SK-N-SH (cell line): ENCODE measurements around the gene PARVB. TPM values are rescaled to one million over a fixed set of nuclear protein-coding genes. Genes with fewer than 3 reads are reported as not detected.
A peak's percentile ranks its signal among the peaks of the same experiment; 100 is the strongest.

ENCODE experiments used
- CTCF ChIA-PET: fragments of 300-600, 350-600 bp; formaldehyde crosslinking; extraction: SDS; loops from one replicate; lab custom pipeline; 2021; lab: Yijun Ruan, JAX
- POLR2A ChIA-PET: fragments of 350-600 bp; sonication (Branson Sonifier 250); formaldehyde crosslinking; extraction: SDS; loops from one replicate; lab custom pipeline; 2020; ENCODE audit warnings: antibody characterized with exemption, inconsistent platforms; lab: Yijun Ruan, JAX
- DNase-seq: peaks from one replicate; pipeline ENCODE4 v3.0.0; 2012
- H2AFZ ChIP-seq: fragments of 200-600 bp; sonication (generic); 2 replicates; pipeline ENCODE4 v1.8.1; 2016; ENCODE audit warnings: antibody characterized with exemption, mild to moderate bottlenecking, low read depth
- H3F3A ChIP-seq: fragments of 200-600 bp; sonication (generic); replicated peaks from 2 replicates; pipeline ENCODE3; 2016; ENCODE audit warnings: antibody characterized with exemption, mild to moderate bottlenecking; ENCODE audit not compliant: insufficient read depth
- H3K27ac ChIP-seq, 2 experiments: fragments of 200-500 bp in 1 of 2; fragments of 200-600 bp in 1 of 2; sonication (Bioruptor generic) in 1 of 2; sonication (generic), shearing (Covaris generic) in 1 of 2; 2 replicates each; pipeline versions ENCODE4 v1.5.1 to v1.6.1; 2014 to 2016; ENCODE audit warnings: low read depth in 2 of 2, inconsistent platforms in 1 of 2, low read length in 1 of 2, mild to moderate bottlenecking in 1 of 2, mixed read lengths in 1 of 2
- H3K27me3 ChIP-seq: fragments of 200-600 bp; sonication (generic), shearing (Covaris generic); 2 replicates; pipeline ENCODE4 v1.6.1; 2016; ENCODE audit warnings: mixed run types; ENCODE audit not compliant: insufficient read depth
- H3K36me3 ChIP-seq, 2 experiments: fragments of 200-500 bp in 1 of 2; fragments of 200-600 bp in 1 of 2; sonication (Bioruptor generic) in 1 of 2; sonication (generic) in 1 of 2; replicated peaks in 1 of 2; 2 replicates each; pipeline versions ENCODE3 to v1.5.1; 2014 to 2016; ENCODE audit warnings: low read length in 1 of 2, mild to moderate bottlenecking in 1 of 2; ENCODE audit not compliant: insufficient read depth in 2 of 2, control insufficient read depth in 1 of 2
- H3K4me1 ChIP-seq, 2 experiments: fragments of 200-500 bp in 1 of 2; fragments of 200-600 bp in 1 of 2; sonication (Bioruptor generic) in 1 of 2; sonication (generic), shearing (Covaris generic) in 1 of 2; 2 replicates each; pipeline versions ENCODE4 v1.5.1 to v1.6.1; 2014 to 2016; ENCODE audit warnings: low read depth in 1 of 2, low read length in 1 of 2, mixed run types in 1 of 2; ENCODE audit not compliant: insufficient read depth in 2 of 2, control insufficient read depth in 1 of 2
- H3K4me2 ChIP-seq: fragments of 200-600 bp; sonication (generic), shearing (Covaris generic); 2 replicates; pipeline ENCODE4 v1.6.1; 2017; ENCODE audit warnings: mixed run types
- H3K4me3 ChIP-seq, 2 experiments: fragments of 200-500 bp in 1 of 2; fragments of 200-600 bp in 1 of 2; sonication (Bioruptor generic) in 1 of 2; sonication (generic), shearing (Covaris generic) in 1 of 2; 2 replicates each; pipeline versions ENCODE4 v1.5.1 to v1.8.1; 2014 to 2016; ENCODE audit warnings: low read depth in 2 of 2, inconsistent platforms in 1 of 2, low read length in 1 of 2, mild to moderate bottlenecking in 1 of 2, mixed read lengths in 1 of 2, moderate library complexity in 1 of 2
- H3K79me2 ChIP-seq: fragments of 200-600 bp; sonication (generic); 2 replicates; pipeline ENCODE4 v1.8.1; 2017; ENCODE audit warnings: mild to moderate bottlenecking; ENCODE audit not compliant: insufficient read depth
- H3K9ac ChIP-seq: fragments of 200-600 bp; sonication (generic); 2 replicates; pipeline ENCODE4 v1.6.1; 2017; ENCODE audit warnings: mixed run types
- H3K9me2 ChIP-seq: fragments of 200-600 bp; sonication (generic); 2 replicates; pipeline ENCODE4 v1.6.1; 2017; ENCODE audit warnings: mixed run types
- H3K9me3 ChIP-seq: fragments of 200-600 bp; sonication (generic); 2 replicates; pipeline ENCODE4 v1.6.1; 2017; ENCODE audit warnings: mixed run types, mild to moderate bottlenecking, moderate library complexity
- H4K20me1 ChIP-seq: fragments of 200-600 bp; sonication (generic); 2 replicates; pipeline ENCODE4 v1.6.1; 2017; ENCODE audit warnings: mild to moderate bottlenecking, mixed run types; ENCODE audit not compliant: insufficient read depth
- FOXM1 ChIP-seq: IDR thresholded peaks from 2 replicates; pipeline ENCODE4 v1.4.0; 2012; ENCODE audit warnings: low read depth, mild to moderate bottlenecking
- JUND ChIP-seq: IDR thresholded peaks from 2 replicates; pipeline ENCODE4 v1.4.0; 2012
- PBX3 ChIP-seq: IDR thresholded peaks from 2 replicates; pipeline ENCODE4; 2012
- RCOR1 ChIP-seq: fragments of 150-350 bp; IDR thresholded peaks from 2 replicates; pipeline ENCODE4 v1.6.1; 2017; ENCODE audit warnings: antibody characterized with exemption, low read length
- REST ChIP-seq: IDR thresholded peaks from 2 replicates; pipeline ENCODE4 v1.6.1; 2012; ENCODE audit warnings: mild to moderate bottlenecking, low read depth, low read length, moderate library complexity
- TCF12 ChIP-seq: IDR thresholded peaks from 2 replicates; pipeline ENCODE4 v1.4.0; 2012
- WGBS: methylation state at CpG from one replicate; pipeline ENCODE4 v1.1.6; 2017; ENCODE audit warnings: low lambda C conversion rate; 5-methylcytosine and 5-hydroxymethylcytosine counted together
- polyA plus RNA-seq, 3 experiments: library from polyadenylated mRNA; depleted of rRNA; stranded (reverse); fragments of >200 nt; gene quantifications; 2 replicates each; pipeline ENCODE4 v1.2.3, GENCODE V29; 2012

The PARVB gene
- polyA plus RNA-seq, 1 of the 3 experiments (the other 2 are of a cell fraction), result 87.8 TPM

- CTCF ChIA-PET, result interaction anchor here (1.2 to 1.4 kb wide), 2 partner anchors 12 to 19 kb away, joined by 4 read pairs; no protein-coding TSS in a partner anchor
- DNase-seq, result peak; percentile 44
Observed at GRCh38 chr22:44129619-44129976, 105.5 kb downstream of the PARVB start.

More at GRCh38 chr22:44129619-44129976, 105.5 kb downstream of the PARVB start:
- Histone ChIP-seq H3K79me2 (no peaks in the 10 kb centered on the region), H3K4me2 (no peak overlapping the region), H3K9ac (no peak overlapping the region), H3K36me3 (no peaks in the 10 kb centered on the region), H3K27ac (no peak overlapping the region; a peak in 1 of 4 replicates), H3F3A (no peaks in the 10 kb centered on the region), H3K4me1 (peaks cover 0 to 11% of the 10 kb centered on the region in 2 experiments; a peak in 1 of 4 replicates), H3K9me3 (no peaks in the 10 kb centered on the region), H3K9me2 (no peaks in the 10 kb centered on the region), H3K4me3 (no peak overlapping the region), H4K20me1 (no peaks in the 10 kb centered on the region), H2AFZ (no peak overlapping the region), H3K27me3 (no peaks in the 10 kb centered on the region)
- TF ChIP-seq RCOR1 (no peak), REST (peak; percentile 73; the same call in 1 of the 2 replicates), JUND (no peak), FOXM1 (no peak), TCF12 (peak; percentile 20; the same call in 1 of the 2 replicates), PBX3 (0 out of 2 replicates have a peak, but pooled peaks have one; percentile 6)
- POLR2A ChIA-PET, result no interaction called here
- WGBS, result 78% methylated on average over 8 of the region's 8 CpGs
